Thymus (tissue), 11 donors: ENCODE measurements around the gene KNCN. TPM values are rescaled to one million over a fixed set of nuclear protein-coding genes. Genes with fewer than 3 reads are reported as not detected.

Source experiments
- DNase-seq, 9 donors: peaks; one replicate each; pipeline ENCODE4 v3.0.0-alpha.2; 2013; ENCODE audit warnings: low spot score in 9 of 9, low read depth in 6 of 9, missing footprints in 1 of 9
- H3K27ac ChIP-seq, 2 donors: one replicate each; pipeline ENCODE4 v1.5.1; 2013; ENCODE audit warnings: control low read depth in 1 of 2, low read depth in 1 of 2, low read length in 1 of 2, mild to moderate bottlenecking in 1 of 2, moderate library complexity in 1 of 2
- H3K27me3 ChIP-seq, 2 donors: one replicate each; pipeline ENCODE4 v1.5.1; 2013; ENCODE audit warnings: low read length in 1 of 2; ENCODE audit not compliant: control insufficient read depth in 2 of 2, insufficient read depth in 1 of 2
- H3K36me3 ChIP-seq, 2 donors: one replicate each; pipeline ENCODE4 v1.5.1; 2013; ENCODE audit warnings: low read length in 1 of 2, mild to moderate bottlenecking in 1 of 2, moderate library complexity in 1 of 2; ENCODE audit not compliant: control insufficient read depth in 2 of 2, insufficient read depth in 2 of 2
- H3K4me1 ChIP-seq, 2 donors: one replicate each; pipeline ENCODE4 v1.5.1; 2013; ENCODE audit warnings: low read length in 2 of 2; ENCODE audit not compliant: control insufficient read depth in 2 of 2, insufficient read depth in 2 of 2
- H3K4me3 ChIP-seq, 2 donors: one replicate each; pipeline ENCODE4 v1.5.1; 2013; ENCODE audit warnings: low read length in 2 of 2, control low read depth in 1 of 2, mild to moderate bottlenecking in 1 of 2
- H3K9me3 ChIP-seq, 2 donors: one replicate each; pipeline ENCODE4 v1.5.1; 2013; ENCODE audit warnings: low read length in 1 of 2, mild to moderate bottlenecking in 1 of 2; ENCODE audit not compliant: control insufficient read depth in 2 of 2, insufficient read depth in 1 of 2
- WGBS: extraction: QIAGEN DNeasy Blood & Tissue Kit; methylation state at CpG from one replicate; pipeline ENCODE4 v1.1.7; 2013; 5-methylcytosine and 5-hydroxymethylcytosine counted together
- polyA plus RNA-seq: library from polyadenylated mRNA; stranded (reverse); fragments of 200-250 nt; gene quantifications from one replicate; pipeline ENCODE4 v1.2.3, GENCODE V29; 2013
- total RNA-seq: library from RNA; stranded (reverse); fragments of 120-200 nt; gene quantifications from one replicate; pipeline ENCODE4 v1.2.4, GENCODE V29; 2013
- donor health status: healthy.

The KNCN gene
- total and polyA plus RNA-seq, 2 donors: 0.05 TPM; not detected in 1

DNA sequence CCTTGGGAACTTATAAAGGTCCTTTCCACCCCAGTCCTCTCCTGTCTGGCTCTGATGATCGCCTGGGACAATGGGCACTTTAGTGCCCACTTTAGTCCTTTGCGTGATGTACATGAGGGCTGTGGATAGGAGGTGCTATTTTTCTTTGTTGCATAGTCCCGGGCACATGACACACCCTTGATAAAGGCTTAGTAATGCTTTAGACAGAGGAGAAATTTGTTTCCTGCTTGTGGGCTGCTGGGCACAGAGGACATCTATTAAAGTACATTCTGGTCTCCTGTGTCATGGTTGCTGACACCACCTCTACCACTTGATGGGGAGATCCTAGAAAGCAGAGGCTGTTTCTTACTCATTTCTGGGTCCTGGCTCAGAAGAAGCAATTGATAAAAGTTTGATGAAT is 5.4 kb upstream of the KNCN start:
- no peak for DNase-seq
- Histone ChIP-seq H3K27me3 (peaks cover 0 to 8% of the 10 kb centered on the region in 2 donors), H3K4me3 (no peak overlapping the region), H3K36me3 (peaks cover 24 to 42% of the 10 kb centered on the region in 2 donors), H3K4me1 (peaks cover 0 to 2% of the 10 kb centered on the region in 2 donors), H3K27ac (no peak overlapping the region), H3K9me3 (no peaks in the 10 kb centered on the region)
- WGBS: 95% methylated on average over 3 of the region's 3 CpGs

GRCh38 chr1:46555826-46556619 is 4.6 kb upstream of the KNCN start:
- 93% methylated on average over 7 of the region's 7 CpGs for WGBS
- Histone ChIP-seq H3K4me1 (peaks cover 0 to 2% of the 10 kb centered on the region in 2 donors), H3K4me3 (no peak overlapping the region), H3K27me3 (peaks cover 0 to 16% of the 10 kb centered on the region in 2 donors), H3K27ac (no peak overlapping the region), H3K9me3 (no peaks in the 10 kb centered on the region), H3K36me3 (peaks cover 21 to 34% of the 10 kb centered on the region in 2 donors)
- no peak for DNase-seq

GRCh38 chr1:46554597-46555381 is 3.3 kb upstream of the KNCN start:
- peaks cover 0 to 5% of the 10 kb centered on the region in 2 donors for H3K4me1 ChIP-seq
- H3K9me3 ChIP-seq: no peaks in the 10 kb centered on the region
- H3K4me3 ChIP-seq: no peak overlapping the region
- WGBS: 96% methylated on average over 12 of the region's 12 CpGs
- no peak for DNase-seq
- H3K27me3 ChIP-seq: peaks cover 0 to 26% of the 10 kb centered on the region in 2 donors
- peaks cover 9 to 22% of the 10 kb centered on the region in 2 donors for H3K36me3 ChIP-seq
- H3K27ac ChIP-seq: no peak overlapping the region

DNA sequence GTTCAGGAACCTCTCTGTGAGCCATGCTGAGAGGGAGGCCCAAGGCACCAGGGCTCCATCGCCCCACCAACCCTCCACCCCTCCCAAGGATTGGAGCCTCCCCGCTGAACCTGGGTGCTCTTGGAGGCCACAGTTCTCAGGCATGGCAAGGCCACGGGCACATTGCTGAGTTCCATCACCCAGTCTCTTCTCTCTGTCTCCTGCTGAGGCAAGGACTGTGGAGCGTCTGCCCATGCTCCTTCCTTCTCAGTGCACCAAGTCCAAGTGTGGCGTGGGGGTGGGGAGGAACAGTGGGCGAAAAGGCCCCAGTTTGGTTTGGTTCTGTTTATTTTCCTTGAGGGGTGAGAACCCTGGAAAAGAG is 2.8 kb upstream of the KNCN start:
- H3K4me1 ChIP-seq: peaks cover 0 to 10% of the 10 kb centered on the region in 2 donors
- WGBS: 95% methylated on average over 6 of the region's 6 CpGs
- H3K36me3 ChIP-seq: peaks cover 7 to 17% of the 10 kb centered on the region in 2 donors
- peaks cover 0 to 26% of the 10 kb centered on the region in 2 donors for H3K27me3 ChIP-seq
- no peaks in the 10 kb centered on the region for H3K9me3 ChIP-seq
- H3K27ac ChIP-seq: no peak overlapping the region
- no peak overlapping the region for H3K4me3 ChIP-seq
- DNase-seq: no peak

DNA sequence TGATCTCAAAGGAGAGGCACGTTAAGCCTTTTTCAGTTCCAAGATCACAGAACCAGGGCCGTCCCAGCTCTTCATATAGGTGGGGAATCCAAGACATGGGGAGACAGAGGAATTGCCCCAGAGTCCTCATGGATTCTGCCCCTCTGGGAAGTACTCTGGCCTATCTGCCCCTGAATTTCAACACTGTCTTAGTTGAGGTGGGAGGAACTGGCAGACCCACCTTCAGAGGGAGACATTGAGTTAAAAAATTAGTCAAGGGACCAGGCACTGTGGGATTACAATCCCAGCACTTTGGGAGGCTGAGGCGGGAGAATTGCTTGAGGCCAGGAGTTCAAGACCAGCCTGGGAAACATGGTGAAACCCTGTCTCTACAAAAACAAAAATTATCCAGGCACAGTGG is 2.1 kb upstream of the KNCN start:
- WGBS: 73% methylated on average over 3 of the region's 3 CpGs
- peaks cover 0 to 10% of the 10 kb centered on the region in 2 donors for H3K4me1 ChIP-seq
- H3K4me3 ChIP-seq: no peak overlapping the region
- no peak overlapping the region for H3K27ac ChIP-seq
- DNase-seq: no peak
- no peaks in the 10 kb centered on the region for H3K9me3 ChIP-seq
- H3K27me3 ChIP-seq: peaks cover 0 to 26% of the 10 kb centered on the region in 2 donors
- peaks cover 6 to 10% of the 10 kb centered on the region in 2 donors for H3K36me3 ChIP-seq

GRCh38 chr1:46552357-46553237 is 1.1 kb upstream of the KNCN start:
- Histone ChIP-seq H3K27me3 (peaks cover 0 to 30% of the 10 kb centered on the region in 2 donors), H3K4me3 (no peak overlapping the region), H3K36me3 (peaks cover 0 to 3% of the 10 kb centered on the region in 2 donors), H3K4me1 (peaks cover 0 to 10% of the 10 kb centered on the region in 2 donors), H3K9me3 (no peaks in the 10 kb centered on the region), H3K27ac (no peak overlapping the region)
- DNase-seq: no peak
- 96% methylated on average over 10 of the region's 10 CpGs for WGBS

DNA sequence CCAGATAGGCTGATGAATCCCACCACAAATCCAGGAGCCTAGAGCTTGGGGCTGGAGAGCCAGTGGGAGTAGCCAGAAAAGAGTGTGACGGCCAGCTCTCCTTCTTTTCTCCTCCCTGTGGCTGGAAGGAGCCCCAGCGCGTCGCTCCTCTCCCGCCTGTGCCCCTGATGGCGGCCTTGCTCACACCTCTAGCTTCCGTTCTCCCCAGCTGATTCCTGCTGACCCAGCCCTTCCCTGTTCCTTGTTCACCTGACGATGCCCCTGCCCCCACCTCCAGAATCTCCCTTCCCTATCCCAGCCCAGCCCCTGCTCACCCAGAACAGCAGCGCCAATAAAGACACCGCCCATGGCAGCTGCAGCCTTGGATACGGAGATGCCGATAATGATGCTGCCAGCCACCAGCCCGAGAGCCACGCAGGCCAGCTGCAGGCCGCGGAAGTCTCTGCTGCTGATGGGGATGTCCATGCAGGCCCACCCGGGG is 656 bp downstream of the KNCN start:
- no peak overlapping the region for H3K4me3 ChIP-seq
- 79% methylated on average over 17 of the region's 17 CpGs for WGBS
- H3K27ac ChIP-seq: no peak overlapping the region
- H3K9me3 ChIP-seq: no peaks in the 10 kb centered on the region
- no peaks in the 10 kb centered on the region for H3K36me3 ChIP-seq
- peaks cover 0 to 10% of the 10 kb centered on the region in 2 donors for H3K4me1 ChIP-seq
- DNase-seq: no peak
- H3K27me3 ChIP-seq: peaks cover 0 to 48% of the 10 kb centered on the region in 2 donors

DNA sequence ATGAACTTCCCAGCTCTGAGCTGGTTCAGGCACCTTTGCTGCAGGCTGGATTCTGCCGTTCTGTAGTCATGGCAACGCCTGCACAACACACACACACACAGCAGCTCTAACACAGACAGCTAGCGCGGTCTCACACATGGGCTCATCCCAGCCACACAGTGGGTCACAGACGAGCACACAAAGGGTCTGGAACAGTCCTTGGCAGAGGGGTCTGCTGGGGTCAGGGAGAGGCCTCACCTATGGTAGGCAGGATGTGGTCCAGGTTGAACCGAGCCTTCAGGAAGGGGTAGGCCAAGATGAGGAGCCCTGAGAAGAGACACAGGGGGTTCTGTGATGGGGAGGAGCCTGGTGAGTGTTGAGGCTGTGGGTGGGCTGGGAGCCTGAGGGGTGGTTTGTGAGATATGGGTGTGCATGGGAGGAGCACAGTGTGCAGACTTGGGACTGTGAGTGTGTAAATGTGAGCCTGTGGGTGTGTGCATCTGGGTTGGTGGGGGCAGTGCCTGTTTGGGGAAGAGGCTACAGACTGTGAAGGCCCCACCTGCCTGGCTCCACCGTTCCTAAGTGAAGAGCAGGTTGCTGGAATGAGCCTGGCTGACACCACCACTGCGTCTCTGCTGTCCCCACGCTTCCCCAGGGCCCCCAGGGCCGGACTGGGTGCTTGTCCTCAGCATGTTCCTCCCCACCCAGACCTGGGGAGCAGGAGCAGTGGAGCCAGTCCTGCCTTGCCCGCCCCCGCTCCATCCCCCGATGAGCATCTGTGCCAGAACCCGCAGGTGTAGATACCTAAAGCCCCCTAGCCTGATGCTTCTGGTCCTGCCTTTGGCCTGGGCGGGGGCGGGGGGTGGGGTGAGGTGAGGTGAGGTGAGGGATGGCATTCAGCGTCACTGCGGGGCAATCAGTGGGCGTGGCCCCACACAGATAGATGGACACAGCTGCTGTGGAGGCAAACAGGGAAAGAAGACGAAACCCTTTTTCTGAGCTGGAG is 1.5 kb downstream of the KNCN start:
- WGBS: 71% methylated on average over 20 of the region's 20 CpGs
- H3K27ac ChIP-seq: no peak overlapping the region
- H3K4me1 ChIP-seq: peaks cover 0 to 10% of the 10 kb centered on the region in 2 donors
- H3K27me3 ChIP-seq: peaks cover 3 to 56% of the 10 kb centered on the region in 2 donors
- no peaks in the 10 kb centered on the region for H3K9me3 ChIP-seq
- peak in 3 of 9 donors; percentile 13 to 56 (median 47) for DNase-seq
- H3K36me3 ChIP-seq: no peaks in the 10 kb centered on the region
- H3K4me3 ChIP-seq: no peak overlapping the region
